Keratinocyte (primary cell): ENCODE measurements around the gene PRAMEF11.

Experiments
- CTCF ChIP-seq, 3 experiments: IDR thresholded peaks in 1 of 3; conservative IDR thresholded peaks in 1 of 3; optimal IDR thresholded peaks in 1 of 3; 2 replicates in 2 of 3; 3 replicates in 1 of 3; pipeline versions ENCODE3 to v1.5.1; 2011; ENCODE audit warnings: low read length in 3 of 3, mild to moderate bottlenecking in 3 of 3, moderate library complexity in 2 of 3, control low read depth in 1 of 3, inconsistent platforms in 1 of 3; ENCODE audit not compliant: insufficient read depth in 2 of 3; ENCODE audit errors: extremely low read depth in 1 of 3
- EZH2 ChIP-seq: IDR thresholded peaks from one replicate; pipeline ENCODE4 v1.6.1; 2012; ENCODE audit warnings: inconsistent platforms, mild to moderate bottlenecking, low read length, moderate library complexity

- TF ChIP-seq EZH2 (no peak), CTCF (optimal IDR thresholded peaks at IDR 0.05 in 1 of 3, IDR thresholded peaks at IDR 0.05 in 1 of 3, conservative IDR thresholded peaks at IDR 0.05 in 1 of 3; ENCODE audit: extremely low read depth in 1 of 3, insufficient read depth in 2 of 3, low read length in 3 of 3) (no peak)
These were observed 32.3 kb downstream of the PRAMEF11 start for GRCh38 chr1:12798911-12799310.
